Tibial nerve (tissue), 3 donors: Measurements from ENCODE around the gene TMEM98.

Source experiments
- CTCF ChIP-seq, 5 experiments: fragments of 200-600 bp in 3 of 5; fragments of 450-650 bp in 2 of 5; sonication (generic) in 3 of 5; IDR thresholded peaks; one replicate each; pipeline ENCODE4 v1.5.1; 2016 to 2019; ENCODE audit warnings: antibody characterized with exemption in 5 of 5, mild to moderate bottlenecking in 3 of 5, moderate library complexity in 2 of 5
- POLR2A ChIP-seq, 2 donors: fragments of 450-650 bp; IDR thresholded peaks; one replicate each; pipeline ENCODE4 v1.6.1; 2017; ENCODE audit warnings: antibody characterized with exemption in 2 of 2, mild to moderate bottlenecking in 2 of 2, moderate library complexity in 2 of 2

GRCh38 chr17:32894245-32894644 lies 33.7 kb upstream of the TMEM98 start:
- TF ChIP-seq CTCF (IDR thresholded peaks at IDR 0.05) (no peak), POLR2A (IDR thresholded peaks at IDR 0.05) (no peak)
